ACHN (cell line): ENCODE measurements around the gene LRRK1.

Source experiments
- DNase-seq: peaks from one replicate; pipeline ENCODE4 v3.0.0-alpha.2; 2015
- in situ Hi-C: cut with HindIII; loops from 2 replicates; pipeline ENCODE4 v1.10.0; 2017; ENCODE audit warnings: low sequenced_read_pairs, low pct_ligation_motif_present, low pct_unique_long_range_greater_than_20kb

Gene LRRK1

DNA sequence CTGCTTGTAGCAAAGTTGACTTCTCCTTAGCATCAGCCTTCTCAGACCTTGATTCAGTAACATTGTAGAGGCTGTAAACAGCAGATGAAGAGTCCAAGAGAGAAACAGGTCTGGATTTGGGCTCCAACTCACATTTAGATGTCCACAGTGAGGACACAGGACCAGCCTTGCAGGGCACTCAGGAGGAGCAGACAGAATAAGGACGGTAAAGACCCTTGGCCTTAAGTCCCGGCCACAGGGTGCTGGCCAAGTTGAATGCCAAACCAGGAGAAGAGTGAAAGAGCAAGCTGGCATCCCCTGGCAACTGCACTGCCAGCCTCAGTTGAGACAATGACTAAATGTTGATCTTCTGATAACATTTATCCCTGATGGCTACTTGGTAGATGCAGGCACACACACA is 136.3 kb downstream of the LRRK1 start:
- no peak for DNase-seq
- in situ Hi-C loops = no loop called here

DNA sequence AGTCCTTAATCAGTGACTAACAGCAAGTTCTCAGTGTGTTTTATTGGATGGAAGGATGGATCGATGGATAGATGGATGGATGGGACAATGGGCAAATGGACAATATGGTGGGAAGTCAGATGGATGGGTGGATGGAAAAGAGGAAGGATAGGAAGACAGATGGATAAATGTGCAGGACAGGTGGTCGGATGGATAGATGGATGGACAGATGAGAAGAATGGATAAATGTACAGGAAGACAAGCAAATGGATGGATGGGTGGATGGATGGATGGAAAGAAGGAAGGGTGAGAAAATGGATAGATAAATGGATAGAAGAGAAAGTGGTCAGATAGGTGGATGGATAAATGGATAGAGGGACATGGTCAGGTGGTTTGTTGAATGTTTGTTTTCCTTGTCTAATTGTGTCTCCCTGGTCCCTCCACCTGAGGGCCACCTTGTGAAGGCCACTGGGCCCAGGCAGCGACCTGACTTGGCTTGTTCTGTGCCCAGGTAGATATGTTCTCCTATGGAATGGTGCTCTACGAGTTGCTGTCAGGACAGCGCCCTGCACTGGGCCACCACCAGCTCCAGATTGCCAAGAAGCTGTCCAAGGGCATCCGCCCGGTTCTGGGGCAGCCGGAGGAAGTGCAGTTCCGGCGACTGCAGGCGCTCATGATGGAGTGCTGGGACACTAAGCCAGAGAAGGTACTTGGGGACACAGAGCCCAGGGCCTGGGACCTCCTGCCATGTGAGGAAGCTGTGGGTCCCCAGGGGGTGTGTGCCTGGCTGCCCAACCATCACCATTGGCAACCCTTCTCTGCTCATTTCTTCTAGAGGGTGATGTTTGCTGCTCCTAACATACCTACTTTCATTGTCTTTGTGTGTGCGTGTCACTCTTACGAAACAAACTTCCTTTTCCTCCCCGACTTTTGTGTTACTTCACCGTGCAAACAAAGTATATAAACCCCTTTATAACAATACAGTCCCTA is 137.5 kb downstream of the LRRK1 start:
- DNase-seq = no peak
- in situ Hi-C loops = no loop called here

DNA sequence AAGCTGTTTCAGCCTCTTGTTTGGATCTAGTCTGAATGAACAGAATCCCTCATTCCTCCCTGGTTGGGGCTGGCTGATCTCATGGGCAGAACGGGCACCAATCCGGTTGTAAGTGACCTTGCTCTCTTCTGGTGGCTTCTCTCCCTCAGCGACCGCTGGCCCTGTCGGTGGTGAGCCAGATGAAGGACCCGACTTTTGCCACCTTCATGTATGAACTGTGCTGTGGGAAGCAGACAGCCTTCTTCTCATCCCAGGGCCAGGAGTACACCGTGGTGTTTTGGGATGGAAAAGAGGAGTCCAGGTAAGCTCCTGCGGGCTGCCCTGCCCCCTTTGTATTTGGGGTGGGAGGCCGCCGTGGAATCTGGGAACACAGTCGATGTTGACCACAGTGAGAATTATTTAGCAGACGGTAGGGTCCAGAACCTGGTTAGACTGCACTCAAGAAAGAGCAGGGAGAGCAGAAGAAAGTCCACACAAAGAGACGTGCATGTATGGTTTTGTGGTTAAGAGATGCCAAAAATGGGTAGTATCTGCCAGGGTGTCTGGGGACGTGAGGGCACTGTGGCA is 138.8 kb downstream of the LRRK1 start:
- in situ Hi-C loops = no loop called here

DNA sequence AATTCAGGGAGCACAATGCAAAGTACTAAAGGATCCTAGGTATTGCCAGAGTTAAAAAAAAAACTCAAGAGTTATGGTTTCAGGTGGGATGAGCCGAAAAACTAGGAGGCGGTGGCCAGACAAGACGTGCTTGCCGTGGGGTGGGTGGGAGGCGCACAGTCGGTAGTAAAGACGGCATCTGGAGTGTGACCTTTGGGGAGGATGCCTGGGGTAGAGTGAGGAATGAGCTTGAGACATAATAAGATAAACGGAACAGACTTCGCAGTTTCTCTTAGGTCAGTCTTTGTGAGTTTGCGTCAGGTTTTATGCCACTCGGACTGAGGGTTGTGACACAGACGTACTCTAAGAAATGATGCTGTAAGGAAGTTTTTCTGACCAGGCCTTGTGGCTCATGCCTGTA is 139.6 kb downstream of the LRRK1 start:
- DNase-seq = no peak
- in situ Hi-C loops = no loop called here

More for the DNA sequence above, 138.8 kb downstream of the LRRK1 start:
- no peak for DNase-seq

- in situ Hi-C loops = no loop called here
Measured at GRCh38 chr15:101059381-101060341, 140.5 kb downstream of the LRRK1 start.

DNA sequence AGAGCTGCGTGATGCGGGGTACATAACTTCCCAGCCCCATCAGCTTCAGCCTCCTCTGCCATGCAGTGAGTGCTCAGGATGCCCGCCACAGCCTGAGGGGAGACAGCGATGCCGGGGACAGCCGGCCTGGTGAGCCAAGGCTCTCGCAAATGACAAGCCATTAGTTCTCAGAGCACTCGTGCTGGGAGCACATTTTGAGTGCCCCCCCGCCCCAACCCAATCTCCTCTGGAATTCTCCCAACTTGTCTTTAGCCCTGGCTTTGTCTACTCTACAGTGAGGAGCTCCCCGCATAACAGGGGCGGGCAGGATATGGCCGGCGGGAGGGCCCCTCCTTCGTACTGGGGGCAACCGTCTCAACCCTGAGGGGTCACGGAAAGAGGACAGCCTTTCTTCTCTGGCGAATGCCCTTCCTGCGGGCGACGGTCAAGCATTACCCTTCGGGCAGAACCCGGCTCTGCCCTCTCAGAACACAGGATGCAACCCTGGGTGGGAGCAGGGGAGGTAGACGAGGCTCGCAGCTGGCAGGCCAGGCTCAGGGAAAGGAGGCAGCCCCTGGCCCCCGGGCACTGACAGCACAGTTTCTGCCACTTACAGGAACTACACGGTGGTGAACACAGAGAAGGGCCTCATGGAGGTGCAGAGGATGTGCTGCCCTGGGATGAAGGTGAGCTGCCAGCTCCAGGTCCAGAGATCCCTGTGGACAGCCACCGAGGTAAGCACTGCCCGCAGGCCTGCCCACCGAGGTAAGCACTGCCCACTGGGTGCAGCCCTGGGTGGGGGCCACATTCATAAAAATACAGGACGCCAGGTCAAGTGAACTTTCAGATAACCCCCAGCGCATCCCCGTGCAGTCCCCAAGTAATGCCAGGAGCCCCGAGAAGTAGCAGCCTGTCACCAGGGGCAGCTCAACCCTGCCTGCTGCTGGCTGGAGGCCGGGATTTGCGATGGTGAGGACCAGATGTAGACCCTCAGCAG is 141.7 kb downstream of the LRRK1 start:
- DNase-seq = no peak
- in situ Hi-C loops = no loop called here

More at GRCh38 chr15:101059381-101060341, 140.5 kb downstream of the LRRK1 start:
- DNase-seq = no peak

DNA sequence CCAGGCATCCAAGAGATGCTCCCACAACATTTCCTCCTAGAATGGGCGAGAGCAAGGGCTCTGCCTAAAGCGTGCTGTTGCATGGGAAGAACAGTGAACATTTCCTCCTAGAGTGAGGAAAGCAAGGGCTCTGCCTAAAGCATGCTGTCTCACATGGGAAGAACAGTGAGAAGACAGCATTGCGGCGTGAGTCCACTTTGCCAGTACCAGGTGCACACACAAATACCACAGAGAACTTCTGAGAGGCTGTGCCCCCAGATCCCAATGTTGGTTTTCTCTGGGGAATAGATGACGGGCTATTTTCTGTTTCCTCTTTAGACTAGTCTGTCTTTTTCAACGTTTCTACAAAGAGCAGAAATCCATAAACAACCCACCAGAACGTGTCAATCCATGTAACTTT is 142.9 kb downstream of the LRRK1 start:
- in situ Hi-C loops = no loop called here
- no peak for DNase-seq

DNA sequence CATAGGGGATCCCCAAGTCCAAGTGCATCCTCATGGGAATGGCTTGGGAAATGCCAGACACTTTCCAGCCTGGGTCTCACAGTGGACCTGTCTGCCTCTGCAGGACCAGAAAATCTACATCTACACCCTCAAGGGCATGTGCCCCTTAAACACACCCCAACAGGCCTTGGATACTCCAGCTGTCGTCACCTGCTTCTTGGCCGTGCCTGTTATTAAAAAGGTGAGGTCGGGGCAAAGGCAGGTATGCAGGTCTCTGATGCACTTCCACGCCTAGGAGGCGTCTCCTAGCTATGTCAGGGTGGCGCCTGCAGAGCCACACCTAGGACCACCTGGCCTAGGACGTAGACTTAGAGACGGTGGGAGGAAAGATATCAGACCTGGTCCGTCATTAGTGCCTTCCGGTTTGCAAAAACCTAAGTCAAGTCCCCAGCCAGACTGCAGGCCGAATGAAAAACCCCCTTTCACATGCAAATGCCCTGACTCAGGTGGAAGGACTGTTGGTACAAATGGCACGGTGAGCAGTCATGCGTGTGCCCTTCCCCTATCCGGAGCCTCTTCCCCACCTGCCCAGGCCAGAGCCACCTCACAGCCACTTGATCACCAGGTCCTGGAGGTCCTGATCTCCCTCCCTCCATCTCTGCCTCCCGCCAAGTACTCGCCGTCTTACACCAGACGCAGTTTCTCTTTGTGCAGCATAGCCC is 143.5 kb downstream of the LRRK1 start:
- no peak for DNase-seq
- in situ Hi-C loops = no loop called here

GRCh38 chr15:101063212-101063611 is 144.1 kb downstream of the LRRK1 start:
- in situ Hi-C loops = no loop called here
- DNase-seq = no peak

- in situ Hi-C loops = no loop called here
- DNase-seq = no peak
Measured at GRCh38 chr15:101063891-101064794, 145.0 kb downstream of the LRRK1 start.

DNA sequence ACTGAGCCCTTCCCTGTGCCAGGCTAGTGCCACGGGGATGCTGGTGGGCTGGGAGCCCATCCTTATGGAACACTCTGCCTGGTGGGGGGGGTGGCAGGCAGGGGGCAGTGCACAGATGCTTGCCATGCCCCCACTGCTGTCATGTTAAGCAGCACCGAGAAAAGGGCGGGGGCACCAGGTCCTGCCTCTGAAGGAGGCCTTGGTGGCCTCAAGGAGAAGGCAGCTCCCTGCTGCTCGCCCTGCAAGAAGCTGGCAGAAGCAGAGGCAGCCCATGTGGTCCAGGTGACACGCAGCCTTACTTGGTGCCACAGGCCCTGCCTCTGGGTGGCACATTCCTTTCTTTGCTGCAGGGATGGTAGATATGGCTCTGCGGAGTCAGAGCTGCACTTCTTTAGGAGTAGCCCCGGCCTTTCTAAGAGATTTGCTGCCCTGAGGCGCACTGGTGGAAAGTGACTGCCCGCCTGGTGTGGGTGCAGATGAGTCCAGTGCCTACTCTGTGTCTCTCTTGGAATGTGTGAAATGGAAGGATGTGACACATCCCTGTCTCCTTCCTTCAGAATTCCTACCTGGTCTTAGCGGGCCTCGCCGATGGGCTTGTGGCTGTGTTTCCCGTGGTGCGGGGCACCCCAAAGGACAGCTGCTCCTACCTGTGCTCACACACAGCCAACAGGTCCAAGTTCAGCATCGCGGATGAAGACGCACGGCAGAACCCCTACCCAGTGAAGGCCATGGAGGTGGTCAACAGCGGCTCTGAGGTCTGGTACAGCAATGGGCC is 145.8 kb downstream of the LRRK1 start:
- no peak for DNase-seq
- in situ Hi-C loops = no loop called here

DNA sequence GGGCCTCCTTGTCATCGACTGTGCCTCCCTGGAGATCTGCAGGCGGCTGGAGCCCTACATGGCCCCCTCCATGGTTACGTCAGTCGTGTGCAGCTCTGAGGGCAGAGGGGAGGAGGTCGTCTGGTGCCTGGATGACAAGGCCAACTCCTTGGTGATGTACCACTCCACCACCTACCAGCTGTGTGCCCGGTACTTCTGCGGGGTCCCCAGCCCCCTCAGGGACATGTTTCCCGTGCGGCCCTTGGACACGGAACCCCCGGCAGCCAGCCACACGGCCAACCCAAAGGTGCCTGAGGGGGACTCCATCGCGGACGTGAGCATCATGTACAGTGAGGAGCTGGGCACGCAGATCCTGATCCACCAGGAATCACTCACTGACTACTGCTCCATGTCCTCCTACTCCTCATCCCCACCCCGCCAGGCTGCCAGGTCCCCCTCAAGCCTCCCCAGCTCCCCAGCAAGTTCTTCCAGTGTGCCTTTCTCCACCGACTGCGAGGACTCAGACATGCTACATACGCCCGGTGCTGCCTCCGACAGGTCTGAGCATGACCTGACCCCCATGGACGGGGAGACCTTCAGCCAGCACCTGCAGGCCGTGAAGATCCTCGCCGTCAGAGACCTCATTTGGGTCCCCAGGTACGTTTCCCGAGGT is 146.5 kb downstream of the LRRK1 start:
- in situ Hi-C loops = no loop called here
- DNase-seq = no peak

DNA sequence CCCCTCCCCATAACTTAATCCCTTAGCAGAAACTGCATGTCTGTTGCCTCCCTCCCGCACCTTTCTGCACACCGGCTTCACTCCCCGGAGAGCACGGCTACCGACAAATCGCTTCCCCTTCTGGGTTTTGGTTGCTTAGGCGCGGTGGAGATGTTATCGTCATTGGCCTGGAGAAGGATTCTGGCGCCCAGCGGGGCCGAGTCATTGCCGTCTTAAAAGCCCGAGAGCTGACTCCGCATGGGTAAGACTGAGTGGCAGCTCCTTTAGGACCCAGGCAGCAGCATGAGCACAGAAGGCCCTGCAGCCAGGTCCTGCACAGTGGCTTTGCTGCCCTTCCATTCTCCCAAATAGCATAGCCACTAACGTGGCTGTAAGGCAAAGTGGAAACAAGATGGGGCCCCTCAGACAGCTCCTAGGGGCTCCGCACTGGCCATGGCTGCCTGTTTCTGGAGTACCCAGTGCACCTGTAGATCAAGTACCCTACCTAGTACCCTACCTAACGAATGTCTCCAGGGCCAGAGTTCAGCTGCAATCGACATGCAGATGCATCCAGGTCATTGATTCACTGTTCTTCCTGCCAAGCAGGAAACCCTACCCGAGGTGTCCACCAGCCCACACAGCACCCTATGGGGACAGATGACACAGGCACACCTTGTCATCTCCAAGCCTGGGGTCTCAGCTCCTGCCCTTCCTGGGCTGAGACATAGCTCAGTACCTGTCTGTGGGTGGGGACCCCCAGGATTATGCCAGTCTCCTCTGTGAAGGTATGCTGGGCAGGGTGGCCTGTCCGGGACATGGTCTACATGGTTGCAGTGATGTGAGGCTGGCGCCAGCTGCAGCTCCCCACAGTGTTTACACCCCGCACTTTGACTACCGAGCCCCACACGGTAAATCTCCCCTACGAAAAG is 147.6 kb downstream of the LRRK1 start:
- in situ Hi-C loops = no loop called here
- no peak for DNase-seq
